Panc1 (cell line): ENCODE data around the gene PRMT9.

ENCODE experiments used
- CTCF ChIP-seq: fragments of 450-650 bp; IDR thresholded peaks from 2 replicates; pipeline ENCODE4 v1.5.1; 2017; ENCODE audit warnings: mild to moderate bottlenecking
- POLR2AphosphoS5 ChIP-seq: IDR thresholded peaks from 2 replicates; pipeline ENCODE4 v1.6.1; 2012; ENCODE audit warnings: mild to moderate bottlenecking, low read depth, low read length, moderate library complexity
- REST ChIP-seq, 2 experiments: IDR thresholded peaks; 2 replicates each; pipeline ENCODE4 v1.6.1; 2011 to 2012; ENCODE audit warnings: low read depth in 2 of 2, control low read depth in 1 of 2, low read length in 1 of 2, mild to moderate bottlenecking in 1 of 2, moderate library complexity in 1 of 2; ENCODE audit not compliant: insufficient read depth in 1 of 2

GRCh38 chr4:147591106-147591505 lies 92.9 kb downstream of the PRMT9 start:
- TF ChIP-seq CTCF (no peak), POLR2AphosphoS5 (no peak), REST (IDR thresholded peaks at IDR 0.05; ENCODE audit: insufficient read depth in 1 of 2, low read depth in 2 of 2, low read length in 1 of 2) (no peak)
